Transverse colon (tissue), 4 donors: ENCODE measurements around the gene AMD1.

Source experiments
- EP300 ChIP-seq: sonication (generic); formaldehyde crosslinking; IDR thresholded peaks from one replicate; pipeline ENCODE4 v1.6.1; 2017; ENCODE audit warnings: antibody characterized with exemption, low read depth
- POLR2A ChIP-seq: fragments of 450-650 bp; IDR thresholded peaks from one replicate; pipeline ENCODE4 v1.6.1; 2016; ENCODE audit warnings: antibody characterized with exemption, mild to moderate bottlenecking, moderate library complexity
- POLR2AphosphoS5 ChIP-seq, 3 donors: sonication (generic); formaldehyde crosslinking; IDR thresholded peaks; one replicate each; pipeline ENCODE4 v1.6.1; 2016; ENCODE audit warnings: antibody characterized with exemption in 3 of 3
- TF ChIP-seq, protein P1 (sequence below), 5 experiments: fragments of 200-600 bp in 3 of 5; fragments of 450-650 bp in 2 of 5; sonication (generic) in 3 of 5; IDR thresholded peaks; 1 replicate in 2 of 5; 2 replicates in 3 of 5; pipeline ENCODE4 v1.5.1; 2016 to 2017; ENCODE audit warnings: antibody characterized with exemption in 5 of 5, inconsistent platforms in 3 of 5, mild to moderate bottlenecking in 2 of 5, moderate library complexity in 1 of 5

DNA sequence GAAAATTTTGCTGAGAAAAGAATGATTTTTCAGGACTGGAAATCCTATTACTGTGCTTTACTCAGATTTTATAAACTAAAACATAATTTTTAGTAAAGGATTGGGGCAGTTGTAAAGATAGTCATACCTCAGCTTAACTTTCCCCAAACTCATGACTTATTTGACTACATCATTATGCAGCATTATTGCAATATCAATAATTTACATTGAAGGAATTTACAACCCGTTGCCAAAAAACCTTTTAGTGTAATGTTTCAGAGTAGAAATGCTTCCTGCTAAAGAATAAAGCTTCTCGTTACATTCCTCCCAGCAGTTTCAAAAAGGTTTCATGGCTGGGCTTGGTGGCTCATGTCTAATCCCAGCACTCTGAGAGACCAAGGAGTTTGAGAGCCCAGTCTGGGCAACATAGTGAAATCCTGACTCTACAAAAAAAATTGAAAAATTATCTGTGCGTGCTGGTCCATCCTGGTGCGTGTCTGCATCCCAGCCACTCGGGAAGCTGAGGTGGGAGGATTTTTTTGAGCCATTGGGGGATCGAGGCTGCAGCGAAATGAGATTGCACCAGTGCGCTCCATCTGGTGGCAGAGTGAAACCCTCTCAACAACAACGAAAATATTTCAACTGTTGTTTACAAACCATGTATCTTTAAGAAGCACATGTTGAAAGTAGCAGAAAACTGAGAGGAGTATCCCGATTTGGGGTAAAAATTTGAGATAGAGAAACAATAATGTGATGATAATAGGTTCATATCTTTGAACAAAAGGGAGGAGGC is 4.4 kb downstream of the AMD1 start:
- TF ChIP-seq, protein P1, sequence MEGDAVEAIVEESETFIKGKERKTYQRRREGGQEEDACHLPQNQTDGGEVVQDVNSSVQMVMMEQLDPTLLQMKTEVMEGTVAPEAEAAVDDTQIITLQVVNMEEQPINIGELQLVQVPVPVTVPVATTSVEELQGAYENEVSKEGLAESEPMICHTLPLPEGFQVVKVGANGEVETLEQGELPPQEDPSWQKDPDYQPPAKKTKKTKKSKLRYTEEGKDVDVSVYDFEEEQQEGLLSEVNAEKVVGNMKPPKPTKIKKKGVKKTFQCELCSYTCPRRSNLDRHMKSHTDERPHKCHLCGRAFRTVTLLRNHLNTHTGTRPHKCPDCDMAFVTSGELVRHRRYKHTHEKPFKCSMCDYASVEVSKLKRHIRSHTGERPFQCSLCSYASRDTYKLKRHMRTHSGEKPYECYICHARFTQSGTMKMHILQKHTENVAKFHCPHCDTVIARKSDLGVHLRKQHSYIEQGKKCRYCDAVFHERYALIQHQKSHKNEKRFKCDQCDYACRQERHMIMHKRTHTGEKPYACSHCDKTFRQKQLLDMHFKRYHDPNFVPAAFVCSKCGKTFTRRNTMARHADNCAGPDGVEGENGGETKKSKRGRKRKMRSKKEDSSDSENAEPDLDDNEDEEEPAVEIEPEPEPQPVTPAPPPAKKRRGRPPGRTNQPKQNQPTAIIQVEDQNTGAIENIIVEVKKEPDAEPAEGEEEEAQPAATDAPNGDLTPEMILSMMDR (IDR thresholded peaks at IDR 0.05), result peak in 3 of 5 experiments; percentile 24 to 33 (median 24)
- TF ChIP-seq POLR2AphosphoS5 (IDR thresholded peaks at IDR 0.05) (no peak), POLR2A (no peak), EP300 (no peak)
